Smooth muscle cell of the brain vasculature (primary cell): ENCODE results near the gene VPS29.
A peak's percentile ranks its signal among the peaks of the same experiment; 100 is the strongest.
"Not testable (repeated sequence)": the region's sequence is repeated elsewhere in the genome, so short reads cannot be mapped to it uniquely, and the experiment has no call there.

Experiments used
- DNase-seq: peaks from one replicate; pipeline ENCODE4 v3.0.0-alpha.2; 2012; ENCODE audit warnings: low read depth, low spot score

Gene VPS29

DNA sequence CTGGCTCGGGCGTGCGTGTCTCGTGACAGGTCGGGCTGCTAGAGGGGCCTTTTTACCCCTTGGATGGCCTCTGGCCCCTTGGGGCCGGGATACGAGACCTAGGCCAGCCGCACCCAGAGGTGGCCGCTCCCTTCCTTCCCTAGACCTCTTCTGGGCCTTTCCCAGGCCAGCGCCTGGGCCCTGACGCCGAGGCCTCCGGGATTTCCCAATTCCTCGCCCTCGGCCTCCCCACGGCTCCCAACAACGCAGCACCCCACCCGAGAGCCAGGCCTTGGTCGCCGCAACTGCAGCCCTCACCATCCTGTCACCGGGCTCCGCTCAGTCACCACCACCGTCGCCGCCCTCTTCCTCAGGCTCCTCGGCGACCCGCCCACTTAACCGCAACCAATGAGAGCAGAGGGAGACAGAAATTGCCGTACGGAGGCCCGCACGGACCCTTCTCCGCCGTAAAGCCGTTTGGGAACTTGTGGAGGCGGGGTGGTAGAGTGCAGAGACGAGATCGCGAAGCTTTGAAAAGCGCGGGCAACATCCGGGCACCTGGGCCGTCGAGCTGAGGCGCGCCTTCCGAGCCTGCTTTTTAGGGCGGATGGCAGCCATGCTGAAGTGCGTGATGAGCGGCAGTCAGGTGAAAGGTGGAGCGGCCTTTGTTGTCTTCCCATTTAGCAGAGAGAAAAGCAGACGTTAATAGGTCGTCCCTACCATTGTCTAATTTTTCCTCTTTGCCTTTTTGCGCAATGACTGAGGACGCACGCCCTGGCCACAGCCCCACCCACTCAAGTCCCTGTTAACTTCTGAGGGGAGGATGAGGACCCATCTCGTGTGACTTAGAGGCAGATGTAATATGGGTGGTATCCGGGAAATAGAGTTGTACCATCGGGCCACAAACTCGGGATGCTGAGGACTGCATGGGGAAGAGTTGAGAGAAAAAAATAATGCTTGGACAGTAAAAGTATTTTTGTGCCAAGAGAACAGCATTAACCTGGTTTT is at the start of gene VPS29, which contains the start of gene RAD9B:
Gene VPS29, minus strand, starts transcription at position 360 of the 987 bp plus-strand sequence. Its CDS starts 60 bp downstream, at position 300.
Gene RAD9B, plus strand, starts transcription at position 580 of the 987 bp plus-strand sequence. Its CDS starts 7 bp downstream, at position 587.
- DNase-seq, result peak; percentile 93

GRCh38 chr12:110550981-110551380 is 49.1 kb upstream of the VPS29 start:
- DNase-seq, result no peak

DNA sequence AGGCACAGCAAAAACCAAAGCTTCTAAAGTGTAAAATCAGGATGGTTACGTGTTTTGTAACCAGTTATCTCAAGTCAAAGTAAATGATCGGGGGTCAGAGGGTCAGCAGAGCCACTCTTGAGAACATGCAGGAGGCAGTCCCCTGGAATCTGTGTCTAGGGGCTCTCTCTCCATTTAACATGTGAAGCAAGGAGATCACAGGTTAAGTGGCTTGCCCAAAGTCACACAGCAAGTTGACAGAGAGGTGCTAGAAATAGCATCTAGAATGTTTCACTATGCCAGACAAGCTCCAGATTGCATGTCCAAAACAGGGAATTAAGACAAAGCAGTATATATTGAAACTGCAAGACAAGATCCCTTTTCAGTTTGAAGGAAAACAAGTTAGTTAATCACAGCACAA is 47.8 kb upstream of the VPS29 start:
- DNase-seq, result no peak

GRCh38 chr12:110548678-110549077 is 46.8 kb upstream of the VPS29 start:
- DNase-seq, result no peak

GRCh38 chr12:110547090-110547489 is 45.2 kb upstream of the VPS29 start:
- no peak for DNase-seq

GRCh38 chr12:110546339-110546738 is 44.4 kb upstream of the VPS29 start:
- no peak for DNase-seq

GRCh38 chr12:110545812-110546211 is 43.9 kb upstream of the VPS29 start:
- no peak for DNase-seq

DNA sequence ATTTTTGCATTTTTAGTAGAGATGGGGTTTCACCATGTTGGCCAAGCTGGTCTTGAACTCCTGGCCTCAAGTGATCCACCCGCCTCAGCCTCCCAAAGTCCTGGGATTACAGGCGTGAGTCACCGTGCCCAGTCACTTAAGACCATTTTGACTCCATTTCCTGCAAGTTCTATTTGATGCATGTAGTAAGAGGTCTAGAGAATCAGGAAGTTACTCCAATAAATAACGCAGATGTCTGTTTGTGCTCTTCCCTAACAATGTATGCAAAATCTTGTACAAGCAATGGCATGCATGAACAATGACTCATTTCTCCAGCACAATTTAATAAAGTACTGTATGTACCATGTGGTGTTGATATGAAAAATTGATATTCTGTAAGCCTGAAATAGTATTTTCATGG is 43.3 kb upstream of the VPS29 start:
- DNase-seq, result not testable (repeated sequence)

- DNase-seq, result no peak
Measured at GRCh38 chr12:110543965-110544364, 42.1 kb upstream of the VPS29 start.

- DNase-seq, result peak; percentile 77
Measured at GRCh38 chr12:110543252-110543959, 41.5 kb upstream of the VPS29 start.

- no peak for DNase-seq
Measured at GRCh38 chr12:110540048-110540447, 38.1 kb upstream of the VPS29 start.

DNA sequence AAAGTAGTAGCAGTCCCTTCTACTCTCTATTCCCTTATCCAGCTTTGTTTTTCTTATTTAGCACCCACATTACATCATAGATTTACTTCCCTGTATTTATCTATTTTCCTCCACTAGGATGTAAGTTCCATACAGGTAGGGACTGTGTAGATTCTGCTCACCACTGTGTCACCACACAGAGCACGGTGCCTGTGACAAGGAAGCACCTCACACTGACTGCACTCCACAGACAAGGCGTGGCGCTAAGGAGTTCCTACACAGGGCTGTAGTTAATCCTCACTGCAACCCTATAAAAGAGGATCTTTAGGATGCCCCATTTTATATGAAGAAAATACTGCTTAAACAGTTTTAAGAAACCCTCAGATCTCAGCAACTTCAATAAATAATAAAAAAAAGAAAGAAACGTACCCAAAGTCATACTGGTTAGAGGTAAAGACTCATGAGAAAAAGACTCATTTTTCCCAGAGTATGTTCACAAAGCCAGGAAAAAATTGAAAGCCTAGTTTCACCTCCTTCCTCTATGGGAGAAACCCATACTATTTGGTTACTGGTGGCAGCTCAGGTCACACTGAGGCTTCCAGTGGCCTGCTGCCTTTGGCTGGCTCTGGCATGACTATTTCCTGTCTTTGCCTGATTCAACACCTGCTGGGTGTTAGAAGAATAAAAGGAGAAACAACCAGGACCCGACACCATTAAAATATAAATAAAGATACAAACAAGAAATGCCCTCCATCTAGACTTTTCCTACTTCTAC is 37.1 kb upstream of the VPS29 start:
- no peak for DNase-seq

DNA sequence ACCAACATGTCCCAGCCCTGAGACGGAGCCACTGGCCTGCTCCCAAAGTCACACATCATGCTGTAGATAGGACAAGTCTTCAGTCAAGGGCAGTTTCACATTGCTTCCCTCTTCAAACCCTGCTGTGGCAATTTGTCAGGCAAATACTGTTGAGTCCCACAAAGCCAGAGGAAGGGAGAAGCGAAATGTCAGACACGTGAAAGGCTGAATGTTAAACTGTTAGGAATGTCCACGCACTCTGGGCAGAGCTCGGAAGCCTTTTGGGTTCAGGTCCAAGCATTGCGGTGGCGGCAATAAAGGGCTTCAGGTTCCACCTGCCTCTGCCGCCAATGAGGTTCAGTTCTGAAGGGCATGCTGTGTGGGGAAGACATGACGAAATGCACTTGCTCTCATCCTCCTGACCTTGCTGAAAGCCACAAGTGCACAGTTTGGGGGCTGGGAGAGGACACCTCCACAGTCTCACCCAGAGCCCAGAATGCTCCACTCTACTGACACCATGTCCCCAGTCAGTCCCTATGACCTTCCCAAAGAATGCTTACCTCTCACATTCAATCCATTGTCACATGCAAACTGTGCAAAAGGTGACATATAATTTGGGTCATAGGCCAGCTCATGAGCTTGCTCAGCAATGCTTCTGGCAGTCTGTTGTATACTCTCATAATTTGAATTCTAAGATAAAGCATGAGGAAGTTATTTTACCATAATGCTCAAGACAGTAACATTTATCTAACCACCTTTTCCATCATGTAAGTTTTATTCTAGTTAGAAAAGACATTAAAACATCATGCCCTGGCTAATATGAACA is 35.9 kb upstream of the VPS29 start:
- no peak for DNase-seq

- no peak for DNase-seq
Measured at GRCh38 chr12:110536834-110537604, 35.1 kb upstream of the VPS29 start.

GRCh38 chr12:110534811-110535210 is 32.9 kb upstream of the VPS29 start:
- DNase-seq, result no peak

- no peak for DNase-seq
Measured at GRCh38 chr12:110533607-110534006, 31.7 kb upstream of the VPS29 start.

GRCh38 chr12:110532644-110533043 is 30.7 kb upstream of the VPS29 start:
- DNase-seq, result no peak

DNA sequence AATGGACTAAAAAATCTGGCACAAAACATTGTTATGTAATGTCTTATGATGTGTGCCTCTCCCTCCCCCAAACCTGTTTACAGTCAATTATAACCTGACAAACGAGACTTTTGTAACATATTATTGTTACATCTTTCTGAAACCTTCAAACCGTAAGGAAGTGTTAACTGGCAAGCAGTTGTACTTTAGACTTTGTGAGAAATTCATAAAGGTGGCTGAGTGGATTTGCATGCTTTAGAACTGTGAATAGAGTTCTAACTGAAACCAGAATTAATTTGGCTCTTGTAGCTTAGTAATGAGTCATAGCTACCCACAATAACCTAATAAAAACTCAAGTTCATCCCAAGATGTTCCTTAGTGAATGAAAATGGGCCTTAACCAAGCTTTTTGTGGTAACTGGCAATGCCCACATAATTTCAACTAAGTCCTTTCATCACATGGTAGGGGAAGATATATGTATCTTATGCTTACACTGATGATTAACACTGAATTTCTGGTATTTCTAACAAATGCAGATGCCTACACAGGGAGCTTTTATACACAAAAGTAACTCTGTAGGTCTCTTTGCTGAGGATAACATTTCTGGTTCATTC is 29.9 kb upstream of the VPS29 start:
- DNase-seq, result no peak

- no peak for DNase-seq
Measured at GRCh38 chr12:110530511-110530910, 28.6 kb upstream of the VPS29 start.
